ENCODE results near the gene TBC1D5.

- TF ChIP-seq CTCF (IDR thresholded peaks at IDR 0.05) (no peak), POLR2A (IDR thresholded peaks at IDR 0.05) (no peak)
Observed at GRCh38 chr3:17394541-17395155, 347.8 kb downstream of the TBC1D5 start.
